Measurements from ENCODE around the gene TRNT1. TPM values are rescaled to one million over a fixed set of nuclear protein-coding genes. Genes with fewer than 3 reads are reported as not detected.

Gene TRNT1
- total and polyA plus RNA-seq, 2 of the 8 experiments (the other 6 are each of a cell fraction or from before 2014, with no cell fraction given): 7.2 to 33.1 TPM

DNA sequence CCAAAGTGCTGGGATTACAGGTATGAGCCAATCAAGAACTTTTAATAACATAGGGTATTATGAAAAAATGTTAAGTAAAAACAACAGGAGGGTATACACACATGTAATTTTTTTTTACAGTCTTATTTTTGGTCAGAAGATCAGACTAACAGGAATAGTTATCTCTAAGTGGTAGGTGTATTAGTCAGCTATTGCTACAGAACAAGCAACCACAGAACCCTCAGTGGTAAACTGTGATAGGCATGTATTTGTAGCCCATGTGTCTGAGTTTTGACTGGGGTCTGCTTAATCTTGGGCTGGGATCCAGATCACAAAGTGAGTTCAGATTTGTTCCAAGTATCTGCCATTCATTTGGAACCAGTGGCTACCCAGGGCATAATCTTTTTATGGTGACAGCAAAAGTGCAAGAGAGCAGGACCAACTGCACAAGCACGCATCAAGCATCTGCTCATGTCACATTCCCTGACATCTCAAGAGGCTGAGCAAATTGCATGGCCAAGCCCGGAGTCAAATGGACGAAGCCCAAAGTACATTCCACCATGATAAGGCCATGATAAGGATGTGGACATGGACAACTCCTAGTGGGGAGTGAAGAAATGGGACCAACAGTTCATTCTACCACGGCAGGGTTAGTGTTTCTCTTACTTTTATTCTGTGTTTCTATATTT, 13.6 kb upstream of the TRNT1 start (continued):
- no peak for TF ChIP-seq NRF1 (IDR thresholded peaks at IDR 0.05; ENCODE audit: low read depth, low read length)
- TF ChIP-seq BRCA1 (IDR thresholded peaks at IDR 0.05; ENCODE audit: low read depth, low read length): no peak
- TF ChIP-seq JUN (IDR thresholded peaks at IDR 0.05; ENCODE audit: low read depth, low read length): no peak
- no peak for TF ChIP-seq SAP30 (IDR thresholded peaks at IDR 0.05; ENCODE audit: insufficient read depth, insufficient replicate concordance, low read length)
